Right kidney (tissue), 1 donor: Measurements from ENCODE around the gene EIF2S3B.

Experiments used
- DNase-seq: peaks from one replicate; pipeline ENCODE4 v3.0.0-alpha.2; 2016

Gene EIF2S3B

DNA sequence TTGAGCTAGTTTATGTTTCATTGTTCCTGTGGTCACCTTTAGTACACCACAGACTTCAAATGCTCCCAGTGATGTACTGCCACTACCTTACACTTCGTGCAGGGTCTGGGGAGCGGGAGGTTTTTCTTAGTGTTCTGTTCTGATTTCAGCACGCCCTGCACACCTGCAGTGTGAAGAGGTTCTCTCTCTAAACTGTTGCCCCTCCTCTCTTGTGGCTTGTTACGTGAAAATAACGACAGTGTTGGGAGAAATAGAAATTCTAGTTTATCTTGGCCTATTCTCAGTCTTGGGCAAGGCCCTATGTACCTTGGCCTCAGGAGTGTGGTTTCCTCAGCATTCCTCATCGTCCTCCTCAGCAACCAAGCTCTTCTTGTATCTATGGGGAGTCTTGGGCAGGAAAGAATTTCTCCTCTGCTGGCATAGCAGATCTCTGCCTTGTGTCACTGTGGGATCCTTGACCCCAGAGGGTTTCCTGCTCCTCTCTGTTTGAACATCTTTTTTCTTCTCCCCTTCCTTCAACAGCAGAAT lies 48.6 kb downstream of the EIF2S3B start:
- DNase-seq = no peak

DNA sequence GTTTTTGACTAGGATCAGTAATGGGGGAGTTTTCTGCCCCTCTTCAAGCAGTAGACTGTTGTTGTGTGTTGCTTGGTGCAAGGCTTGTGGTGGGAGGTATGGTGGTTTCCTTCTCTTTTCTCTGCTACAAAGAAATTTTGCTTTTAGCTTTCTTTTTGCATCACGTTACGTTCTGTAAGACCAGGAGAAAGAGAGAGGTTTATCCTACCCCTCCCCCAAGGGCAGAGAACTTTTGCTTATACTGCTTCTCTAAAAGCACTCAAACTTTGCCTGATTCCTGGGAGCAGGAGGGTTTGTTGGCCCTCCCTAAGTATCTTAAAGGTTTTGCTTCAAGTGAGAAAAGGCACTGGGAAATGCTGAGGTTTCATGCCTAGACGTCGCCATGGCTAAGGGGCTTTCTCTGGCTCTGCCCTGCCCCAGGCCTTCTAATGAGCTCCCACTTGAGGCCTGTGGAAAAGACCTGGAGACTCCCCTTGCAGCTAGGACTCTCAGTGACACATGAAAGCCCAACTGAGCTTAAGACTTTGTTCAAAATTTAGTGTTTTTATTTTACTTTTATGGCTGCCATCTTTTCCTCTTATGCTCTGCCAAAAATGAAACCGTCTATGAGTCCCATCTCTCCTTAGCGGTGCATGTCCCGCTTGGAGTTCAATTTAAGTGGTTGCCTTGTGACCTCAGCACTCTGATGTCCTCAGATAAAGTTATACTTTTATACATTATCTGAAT lies 49.2 kb downstream of the EIF2S3B start:
- no peak for DNase-seq

DNA sequence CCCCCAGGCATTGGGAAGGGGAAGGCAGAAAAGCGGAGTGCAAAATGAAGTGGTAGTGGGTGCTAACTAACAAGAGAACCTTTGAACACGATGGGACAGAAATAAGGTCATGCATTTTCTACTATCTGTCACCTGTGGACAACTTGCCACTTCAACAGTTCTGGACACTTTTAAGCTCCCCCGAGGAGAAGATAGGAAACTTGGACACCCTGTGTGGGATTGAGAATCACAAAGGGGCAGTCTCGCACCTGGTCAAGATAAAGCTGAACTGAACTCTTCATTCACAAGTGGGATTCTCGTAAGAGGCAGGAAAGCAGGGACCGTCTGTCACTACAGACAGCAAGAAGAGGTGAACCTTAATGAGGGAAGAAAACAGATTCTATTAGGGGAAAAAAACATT lies 51.6 kb downstream of the EIF2S3B start:
- no peak for DNase-seq

DNA sequence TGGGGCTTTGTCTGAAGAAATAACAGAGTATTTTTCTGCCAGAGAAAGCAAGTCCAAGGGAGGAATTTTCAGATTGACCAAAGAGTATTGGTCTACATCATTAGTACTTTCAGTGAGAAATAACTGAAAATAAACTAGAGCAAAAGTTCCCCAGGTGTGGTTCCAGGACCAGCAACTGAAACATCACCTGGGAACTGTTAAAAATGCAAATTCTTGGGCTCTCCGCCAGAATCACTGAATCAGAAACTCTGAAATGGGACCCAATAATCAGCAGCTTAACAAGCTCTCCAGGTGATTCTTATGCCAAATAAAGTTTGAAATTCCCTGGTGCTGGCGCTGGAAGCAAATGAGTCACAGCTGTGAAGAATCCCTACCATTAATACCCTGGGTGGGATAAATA lies 52.1 kb downstream of the EIF2S3B start:
- no peak for DNase-seq
